Endothelial cell of umbilical vein (primary cell): ENCODE measurements around the gene CHM. TPM values are rescaled to one million over a fixed set of nuclear protein-coding genes. Genes with fewer than 3 reads are reported as not detected.

Source experiments
- BruUV-seq: library from RNA; stranded (reverse); fragments of 400-500 nt; replicated peaks from 2 replicates; lab custom pipeline; 2021; lab: Mats Ljungman, UMichigan
- CTCF ChIA-PET: fragments of 300-600, 350-600 bp; sonication (Branson Sonifier 250); formaldehyde crosslinking; loops from one replicate; lab custom pipeline; 2021; ENCODE audit warnings: antibody characterized with exemption, inconsistent platforms; lab: Charles Lee
- POLR2A ChIA-PET: fragments of 300-600, 350-600 bp; sonication (Branson Sonifier 250); formaldehyde crosslinking; loops from one replicate; lab custom pipeline; 2021; ENCODE audit warnings: antibody characterized with exemption, inconsistent platforms; lab: Charles Lee
- DNase-seq: peaks from one replicate; pipeline ENCODE4 v3.0.0-alpha.2; 2011; ENCODE audit warnings: low read depth, low spot score
- FAIRE-seq: peaks from 2 replicates; lab custom pipeline; 2011; peaks lifted over from hg19 to GRCh38; lab: Jason Lieb, UNC
- H2AFZ ChIP-seq: 2 replicates; pipeline ENCODE4 v1.6.0; 2012; ENCODE audit warnings: low read depth, low read length, control low read depth, inconsistent platforms
- H3K27ac ChIP-seq: 2 replicates; pipeline ENCODE4 v1.5.1; 2011; ENCODE audit warnings: low read depth, mild to moderate bottlenecking, control low read depth, low read length, moderate library complexity; ENCODE audit not compliant: insufficient read depth
- H3K27me3 ChIP-seq, 2 experiments: 2 replicates each; pipeline versions ENCODE4 v1.6.0 to v1.6.1; 2011; ENCODE audit warnings: low read length in 2 of 2, mixed read lengths in 1 of 2; ENCODE audit not compliant: control insufficient read depth in 2 of 2, insufficient read depth in 2 of 2
- H3K36me3 ChIP-seq, 2 experiments: 2 replicates in 1 of 2; 3 replicates in 1 of 2; pipeline ENCODE4 v1.5.1; 2011; ENCODE audit warnings: low read length in 2 of 2, mild to moderate bottlenecking in 1 of 2, moderate library complexity in 1 of 2; ENCODE audit not compliant: control insufficient read depth in 2 of 2, insufficient read depth in 2 of 2; ENCODE audit errors: extremely low read depth in 1 of 2
- H3K4me1 ChIP-seq: 3 replicates; pipeline ENCODE4 v1.5.1; 2011; ENCODE audit warnings: mild to moderate bottlenecking, low read length; ENCODE audit not compliant: control insufficient read depth, insufficient read depth; ENCODE audit errors: extremely low read depth
- H3K4me2 ChIP-seq: 2 replicates; pipeline ENCODE4 v1.6.1; 2011; ENCODE audit warnings: low read length, control low read depth, mixed read lengths; ENCODE audit not compliant: insufficient read depth
- H3K4me3 ChIP-seq, 3 experiments: fragments of 200-600 bp in 1 of 3; sonication (generic), shearing (Covaris generic) in 1 of 3; replicated peaks in 1 of 3; 2 replicates each; pipeline ENCODE4 v1.5.1; 2011 to 2016; ENCODE audit warnings: control low read depth in 3 of 3, low read length in 3 of 3, mild to moderate bottlenecking in 2 of 3, inconsistent platforms in 1 of 3, low read depth in 1 of 3, moderate library complexity in 1 of 3; ENCODE audit not compliant: insufficient read depth in 1 of 3
- H3K79me2 ChIP-seq: 2 replicates; pipeline ENCODE4 v1.6.0; 2012; ENCODE audit warnings: low read length, inconsistent platforms; ENCODE audit not compliant: control insufficient read depth, insufficient read depth
- H3K9ac ChIP-seq: replicated peaks from 2 replicates; pipeline ENCODE3; 2011; ENCODE audit warnings: low read length, control low read depth; ENCODE audit not compliant: insufficient read depth; ENCODE audit errors: extremely low read depth
- H3K9me1 ChIP-seq: replicated peaks from 3 replicates; pipeline ENCODE4 v1.6.0; 2011; ENCODE audit warnings: mild to moderate bottlenecking, low read length; ENCODE audit not compliant: control insufficient read depth, insufficient read depth; ENCODE audit errors: extremely low read depth
- H3K9me3 ChIP-seq: replicated peaks from 2 replicates; pipeline ENCODE4 v1.5.1; 2012; ENCODE audit warnings: low read length, inconsistent platforms; ENCODE audit not compliant: control insufficient read depth, insufficient read depth
- H4K20me1 ChIP-seq: replicated peaks from 2 replicates; pipeline ENCODE3; 2011; ENCODE audit warnings: mild to moderate bottlenecking, low read length; ENCODE audit not compliant: control insufficient read depth, insufficient read depth; ENCODE audit errors: extremely low read depth
- CTCF ChIP-seq, 2 donors: IDR thresholded peaks; 1 replicate in 1 of 2; 2 replicates in 1 of 2; pipeline ENCODE4 v1.5.1; 2011; ENCODE audit warnings: low read length in 2 of 2, mild to moderate bottlenecking in 2 of 2, moderate library complexity in 2 of 2, control low read depth in 1 of 2, inconsistent platforms in 1 of 2, low read depth in 1 of 2; ENCODE audit not compliant: insufficient read depth in 1 of 2; ENCODE audit errors: extremely low read depth in 1 of 2
- EZH2 ChIP-seq: IDR thresholded peaks from 2 replicates; pipeline ENCODE4 v1.6.1; 2012; ENCODE audit warnings: borderline replicate concordance, low read depth, mild to moderate bottlenecking, moderate library complexity, low read length, inconsistent platforms; ENCODE audit not compliant: severe bottlenecking
- FOS ChIP-seq: IDR thresholded peaks from 2 replicates; pipeline ENCODE4 v1.6.1; 2011; ENCODE audit warnings: mild to moderate bottlenecking, low read length, moderate library complexity, borderline replicate concordance; ENCODE audit not compliant: insufficient read depth
- GATA2 ChIP-seq: IDR thresholded peaks from 2 replicates; pipeline ENCODE4 v1.7.0; 2011; ENCODE audit warnings: low read depth, mild to moderate bottlenecking, moderate library complexity, mixed read lengths, low read length; ENCODE audit not compliant: insufficient read length, insufficient read depth
- JUN ChIP-seq: IDR thresholded peaks from 2 replicates; pipeline ENCODE4 v1.6.1; 2011; ENCODE audit warnings: borderline replicate concordance, low read depth; ENCODE audit not compliant: insufficient read length, insufficient read depth
- MAX ChIP-seq: IDR thresholded peaks from 2 replicates; pipeline ENCODE4 v1.6.1; 2011; ENCODE audit not compliant: insufficient read depth, insufficient read length
- MYC ChIP-seq: IDR thresholded peaks from one replicate; pipeline ENCODE4 v1.6.1; 2011; ENCODE audit warnings: mild to moderate bottlenecking, low read depth, low read length
- POLR2A ChIP-seq: IDR thresholded peaks from 2 replicates; pipeline ENCODE4 v1.6.1; 2012; ENCODE audit warnings: low read depth, mild to moderate bottlenecking, control low read depth, low read length
- POLR2AphosphoS5 ChIP-seq: IDR thresholded peaks from 2 replicates; pipeline ENCODE4 v1.6.1; 2012; ENCODE audit warnings: low read depth, mild to moderate bottlenecking, control low read depth, low read length, moderate library complexity; ENCODE audit not compliant: insufficient read depth
- dilution Hi-C: fragments of 300-500 bp; cut with MboI; formaldehyde crosslinking; loops from one replicate; pipeline ENCODE4 v1.15.0; 2019; ENCODE audit warnings: low sequenced_read_pairs; ENCODE audit not compliant: extremely low pct_ligation_motif_present
- intact Hi-C: fragments of 100-400 bp; cut with micrococcal nuclease; formaldehyde crosslinking; loops from one replicate; pipeline ENCODE4 v1.10.0; 2022
- polyA plus RNA-seq, 4 experiments: library from polyadenylated mRNA; depleted of rRNA in 3 of 4; stranded (reverse) in 3 of 4; unstranded in 1 of 4; fragments of >200 nt; gene quantifications; 2 replicates each; pipeline versions ENCODE4 v1.2.1 to v1.2.3, GENCODE V29; 2011 to 2012; ENCODE audit warnings: missing spikeins in 1 of 4
- total RNA-seq: library from RNA; stranded (reverse); gene quantifications from 2 replicates; pipeline ENCODE4 v1.2.3, GENCODE V29; 2021

The CHM gene
- total and polyA plus RNA-seq, 2 donors (not counting 3 experiments of a cell fraction or from before 2014, with no cell fraction given), result 10.5 to 18.4 TPM

GRCh38 chrX:85906399-85906798 lies 141.0 kb downstream of the CHM start:
- no peaks in the 10 kb centered on the region for H3K9me1 ChIP-seq
- intact Hi-C loops (no loop called here), dilution Hi-C loops (no loop called here)
- TF ChIP-seq POLR2AphosphoS5, result no peak
- TF ChIP-seq EZH2, result no peak
- TF ChIP-seq MAX, result no peak
- TF ChIP-seq GATA2, result no peak
- no peak for TF ChIP-seq FOS
- TF ChIP-seq MYC, result no peak
- TF ChIP-seq JUN, result no peak
- TF ChIP-seq CTCF (IDR thresholded peaks at IDR 0.05; ENCODE audit: extremely low read depth in 1 of 2, insufficient read depth in 1 of 2, low read depth in 1 of 2, low read length in 2 of 2), result no peak
- TF ChIP-seq POLR2A, result no peak
- CTCF ChIA-PET, result no interaction called here
- no peaks in the 10 kb centered on the region for H3K36me3 ChIP-seq
- H3K4me2 ChIP-seq, result no peak overlapping the region
- H4K20me1 ChIP-seq, result no peaks in the 10 kb centered on the region
- H3K4me3 ChIP-seq, result no peak overlapping the region
- H3K9me3 ChIP-seq, result no peaks in the 10 kb centered on the region
- no peak overlapping the region for H2AFZ ChIP-seq
- H3K27ac ChIP-seq, result no peak overlapping the region
- H3K79me2 ChIP-seq, result no peaks in the 10 kb centered on the region
- POLR2A ChIA-PET, result no interaction called here
- H3K27me3 ChIP-seq, result no peaks in the 10 kb centered on the region
- no peaks in the 10 kb centered on the region for H3K4me1 ChIP-seq
- H3K9ac ChIP-seq, result no peak overlapping the region
- DNase-seq, result no peak
- no peak for FAIRE-seq
- BruUV-seq, result no TSS peak
